ENCODE data around the gene TNNT2.

TNNT2 gene

GRCh38 chr1:201375169-201375568 lies 2.3 kb downstream of the TNNT2 start:
- DNase-seq: no peak

DNA sequence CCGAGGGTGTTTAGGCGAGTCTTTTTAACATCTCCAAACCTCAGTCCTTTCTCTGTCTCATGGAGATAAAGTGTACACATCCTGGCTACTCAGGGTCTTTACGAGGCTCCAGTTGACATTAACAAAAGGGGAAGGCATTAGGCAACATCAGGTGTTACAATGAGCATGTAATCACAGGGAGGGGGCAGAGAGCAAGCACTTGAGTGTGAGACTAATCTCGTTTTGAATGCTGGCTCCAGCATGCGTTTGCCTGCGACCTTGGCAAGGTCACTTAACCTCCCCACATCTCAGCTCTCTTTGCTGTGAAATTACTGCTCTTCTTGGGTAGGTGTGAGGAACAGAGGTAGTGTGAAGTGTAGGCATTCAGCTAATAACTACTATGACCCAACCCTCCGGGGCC lies 3.1 kb downstream of the TNNT2 start:
- no peak for DNase-seq

GRCh38 chr1:201371792-201372191 lies 5.7 kb downstream of the TNNT2 start:
- DNase-seq: no peak

GRCh38 chr1:201371276-201371675 lies 6.2 kb downstream of the TNNT2 start:
- DNase-seq: no peak

GRCh38 chr1:201370500-201370899 lies 7.0 kb downstream of the TNNT2 start:
- DNase-seq: peak; percentile 20

DNA sequence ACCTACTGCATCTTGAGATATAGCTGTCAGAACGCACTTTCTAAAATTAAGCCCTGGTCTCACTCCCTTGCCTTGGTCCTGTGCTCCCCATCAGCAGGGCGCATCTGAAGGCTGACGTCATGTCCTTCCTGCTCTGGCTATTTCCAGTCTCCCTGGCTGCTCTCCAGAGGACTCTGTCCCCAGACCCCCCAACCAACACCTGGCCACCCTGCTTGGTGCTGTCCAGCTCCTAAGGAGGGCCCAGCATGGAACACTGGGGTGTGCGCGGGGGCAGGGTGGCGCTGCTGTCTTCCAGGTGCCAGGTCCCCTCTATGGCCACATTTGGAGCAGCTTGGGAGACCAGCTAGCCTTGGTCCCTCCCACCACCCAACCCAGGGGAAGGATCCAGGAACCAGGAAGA lies 8.3 kb downstream of the TNNT2 start:
- DNase-seq: no peak

DNA sequence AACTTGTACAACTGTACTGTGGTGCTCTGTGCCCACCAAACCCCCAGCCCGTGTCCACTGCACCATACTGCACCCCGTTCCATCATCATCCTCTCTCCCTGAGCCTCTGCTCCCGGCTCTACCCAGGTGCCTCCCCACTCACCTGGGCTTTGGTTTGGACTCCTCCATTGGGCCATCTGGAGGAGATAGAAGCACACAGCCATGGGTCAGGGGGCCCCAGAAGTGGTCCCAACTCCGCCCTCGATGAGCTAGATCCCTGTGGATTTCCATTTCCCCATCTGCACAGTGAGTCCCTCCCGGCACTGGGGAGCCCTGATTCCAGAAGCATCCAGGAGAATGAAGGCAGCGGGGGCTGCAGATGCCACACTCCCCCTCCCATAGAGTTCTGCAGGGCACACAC lies 10.8 kb downstream of the TNNT2 start:
- DNase-seq: no peak

GRCh38 chr1:201365251-201365650 lies 12.2 kb downstream of the TNNT2 start:
- DNase-seq: no peak

DNA sequence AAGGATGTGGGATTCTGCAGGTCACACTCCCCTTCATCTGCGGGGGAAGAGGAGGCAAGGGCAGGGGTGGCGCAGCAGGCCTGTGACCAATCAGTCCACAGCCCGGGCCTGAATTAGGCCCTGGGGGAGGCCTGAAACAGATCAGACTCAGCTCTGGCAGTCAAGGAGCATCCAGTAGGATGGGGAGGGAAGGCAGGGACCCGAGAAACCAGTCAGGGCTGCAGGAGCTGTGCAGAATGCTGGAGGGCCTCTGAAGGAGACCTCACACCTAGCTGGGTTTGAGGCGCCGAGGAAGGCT lies 12.7 kb downstream of the TNNT2 start:
- no peak for DNase-seq

DNA sequence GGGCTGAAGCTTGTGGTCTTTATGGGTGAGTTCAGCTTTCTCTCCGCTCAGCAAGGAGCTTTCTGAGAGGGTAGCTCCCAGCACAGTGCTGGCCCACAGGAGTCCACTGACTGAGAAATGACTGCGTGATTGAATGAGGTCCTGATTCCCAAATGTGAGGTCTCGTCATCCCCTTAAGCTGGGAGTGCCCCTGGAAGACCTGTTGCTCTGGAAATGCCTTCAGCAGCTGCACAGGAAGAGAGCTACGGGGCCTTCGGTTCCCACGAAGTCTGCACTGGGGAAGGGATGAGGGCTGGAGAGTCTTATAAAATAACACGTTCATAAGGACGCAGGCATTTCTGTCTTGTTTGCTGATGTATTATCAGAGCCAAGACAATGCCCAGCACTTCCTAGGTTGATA lies 14.0 kb downstream of the TNNT2 start:
- DNase-seq: no peak

DNA sequence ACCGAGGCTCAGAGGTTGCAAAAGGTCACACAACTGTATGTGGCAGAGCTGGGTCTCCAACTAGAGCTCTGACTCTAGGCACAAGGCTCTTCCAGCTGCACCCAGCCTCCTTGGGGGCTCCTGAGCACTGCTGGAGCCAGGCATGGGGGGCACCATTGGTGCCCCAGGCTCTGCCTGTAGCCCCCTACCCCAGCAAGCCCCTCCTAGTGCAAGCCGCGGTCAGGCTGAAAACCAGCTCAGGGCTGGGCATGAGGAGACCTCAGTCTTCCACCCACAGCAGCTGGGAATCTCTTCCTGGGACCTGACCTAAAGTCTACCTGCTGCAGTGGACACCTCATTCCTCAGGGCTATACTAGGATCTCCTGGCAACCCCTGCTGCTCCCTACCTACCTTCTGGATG lies 14.6 kb downstream of the TNNT2 start:
- no peak for DNase-seq

GRCh38 chr1:201361652-201362504 lies 15.6 kb downstream of the TNNT2 start:
- peak; percentile 48 for DNase-seq

DNA sequence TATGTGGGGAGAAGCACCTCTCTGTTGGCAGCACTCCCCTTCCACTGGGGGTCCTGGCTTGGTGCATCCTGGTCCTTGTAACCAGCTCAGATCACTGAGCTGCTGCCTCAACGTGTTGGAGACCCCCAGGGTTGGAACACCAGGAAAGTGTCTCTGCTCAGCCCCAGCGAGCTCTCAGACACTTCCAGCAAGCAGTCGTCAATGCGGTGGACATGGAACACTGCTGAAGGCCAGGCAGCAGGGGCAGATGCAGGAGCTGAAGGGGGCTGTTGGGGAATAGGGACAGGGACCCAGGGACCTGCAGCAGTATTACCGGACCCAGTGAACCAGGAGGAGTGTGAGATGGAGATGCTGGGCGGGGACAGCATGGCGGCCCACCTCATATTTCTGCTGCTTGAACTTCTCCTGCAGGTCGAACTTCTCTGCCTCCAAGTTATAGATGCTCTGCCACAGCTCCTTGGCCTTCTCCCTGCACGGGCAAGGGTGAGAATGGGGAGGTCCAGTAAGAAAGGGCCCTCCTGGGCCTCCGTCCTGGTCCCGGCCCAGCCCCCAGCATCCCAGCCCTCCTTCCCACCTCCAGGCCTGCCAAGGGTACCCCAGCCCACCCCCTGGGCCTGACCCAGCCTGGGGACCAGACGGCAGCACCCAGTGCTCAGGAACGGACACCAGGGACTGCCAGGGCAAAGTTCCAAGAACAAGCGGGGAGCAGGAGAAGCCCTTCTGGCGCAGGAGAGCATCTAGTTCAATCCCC lies 16.4 kb downstream of the TNNT2 start:
- no peak for DNase-seq

DNA sequence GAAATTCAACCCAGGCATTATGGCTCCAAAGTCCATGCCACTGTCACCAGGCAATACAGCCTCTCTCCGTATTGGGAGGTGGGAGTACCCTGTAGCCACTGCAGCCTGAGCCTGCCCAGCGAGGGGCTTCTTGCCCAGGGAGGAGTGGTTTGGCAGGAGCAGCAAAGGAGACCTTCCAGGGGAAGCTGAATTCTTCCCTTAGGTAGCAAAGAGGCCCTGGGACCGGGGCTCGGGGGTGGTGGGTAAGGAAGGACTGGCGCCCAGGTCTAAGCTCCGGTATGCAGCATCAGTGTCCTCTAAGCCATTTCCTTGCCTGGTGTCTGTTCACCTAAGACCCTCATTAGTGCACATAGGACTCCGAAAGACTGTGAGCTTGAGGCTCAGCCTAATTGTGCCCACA lies 17.0 kb downstream of the TNNT2 start:
- no peak for DNase-seq

GRCh38 chr1:201359873-201360210 lies 17.6 kb downstream of the TNNT2 start:
- DNase-seq: no peak

DNA sequence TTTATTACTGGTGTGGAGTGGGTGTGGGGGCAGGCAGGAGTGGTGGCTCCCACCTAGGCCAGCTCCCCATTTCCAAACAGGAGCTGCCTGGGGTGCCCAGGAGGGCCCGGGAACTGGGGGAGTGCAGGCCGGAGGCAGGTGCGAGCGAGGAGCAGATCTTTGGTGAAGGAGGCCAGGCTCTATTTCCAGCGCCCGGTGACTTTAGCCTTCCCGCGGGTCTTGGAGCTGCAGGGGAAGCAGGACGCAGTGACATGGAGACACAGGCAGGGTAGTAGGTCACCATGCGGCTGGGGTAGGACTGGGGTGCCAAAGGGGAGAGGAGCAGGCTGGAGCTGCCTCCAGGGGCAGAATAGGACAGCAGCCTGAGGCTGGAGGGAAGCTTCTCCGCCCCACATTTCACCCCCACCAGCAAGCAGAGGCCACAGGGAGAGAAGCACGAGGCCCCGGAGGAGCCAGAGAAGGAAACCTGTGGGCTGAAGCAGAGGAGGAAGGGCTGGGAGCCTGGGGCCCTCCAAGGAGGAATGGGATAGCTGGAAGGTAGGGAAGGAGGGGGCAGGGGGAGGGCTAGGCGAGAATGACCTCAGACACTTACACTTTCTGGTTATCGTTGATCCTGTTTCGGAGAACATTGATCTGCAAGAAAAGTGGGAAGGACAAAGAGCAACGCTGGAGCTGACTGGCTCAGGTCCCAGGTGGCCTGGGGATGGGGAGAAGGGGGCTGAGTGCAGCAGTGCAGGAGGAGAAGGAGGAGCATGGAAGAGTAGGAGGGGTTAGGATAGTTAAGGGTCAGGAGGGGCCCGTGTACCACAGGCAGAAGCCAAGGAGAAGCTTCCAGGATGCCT lies 18.2 kb downstream of the TNNT2 start:
- no peak for DNase-seq

GRCh38 chr1:201358596-201358995 lies 18.9 kb downstream of the TNNT2 start:
- no peak for DNase-seq

- DNase-seq: peak; percentile 7
These were observed 19.7 kb downstream of the TNNT2 start for GRCh38 chr1:201357636-201358348.

- DNase-seq: no peak
These were observed 20.3 kb downstream of the TNNT2 start for GRCh38 chr1:201357211-201357610.

GRCh38 chr1:201356701-201357100 lies 20.8 kb downstream of the TNNT2 start:
- DNase-seq: no peak

GRCh38 chr1:201356236-201356635 lies 21.2 kb downstream of the TNNT2 start:
- DNase-seq: no peak

DNA sequence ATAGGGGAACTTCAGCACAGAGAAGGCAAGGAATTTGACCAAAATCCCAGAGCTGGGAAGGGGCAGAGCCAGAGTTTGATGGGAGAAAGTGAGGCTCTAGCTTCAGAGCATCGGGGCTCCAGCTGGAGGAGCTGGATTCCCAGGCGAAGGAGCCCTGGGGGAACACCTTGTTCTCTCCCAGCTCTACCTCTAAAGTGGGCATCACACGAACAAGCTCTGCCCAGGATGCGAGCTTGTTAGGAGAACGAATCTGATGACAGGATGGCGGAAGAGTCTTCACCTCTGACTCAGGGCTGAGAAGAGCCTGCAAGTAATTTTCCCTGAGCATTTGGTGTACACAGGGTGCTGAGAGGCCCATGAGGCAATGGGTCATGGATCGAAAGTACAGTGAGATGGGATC lies 22.0 kb downstream of the TNNT2 start:
- no peak for DNase-seq

- DNase-seq: no peak
These were observed 22.6 kb downstream of the TNNT2 start for GRCh38 chr1:201354901-201355295.
